GM23338 (cell line): ENCODE measurements around the gene NDUFS7.

Source experiments
- CTCF ChIP-seq, 2 experiments: fragments of 200-600 bp in 1 of 2; sonication (generic) in 1 of 2; conservative IDR thresholded peaks; 2 replicates each; pipeline versions ENCODE4 v1.5.1 to v1.6.1; 2016 to 2017; ENCODE audit warnings: antibody characterized with exemption in 2 of 2, low read depth in 2 of 2, mild to moderate bottlenecking in 2 of 2, moderate library complexity in 1 of 2
- EZH2 ChIP-seq: fragments of 200-600 bp; sonication (generic); IDR thresholded peaks from one replicate; pipeline ENCODE4 v1.8.0; 2017; ENCODE audit warnings: antibody characterized with exemption, mild to moderate bottlenecking, low read depth; ENCODE audit not compliant: unreplicated experiment
- EZH2phosphoT487 ChIP-seq: fragments of 200-600 bp; sonication (generic); IDR thresholded peaks from one replicate; pipeline ENCODE4 v1.8.1; 2018; ENCODE audit warnings: antibody characterized with exemption; ENCODE audit not compliant: unreplicated experiment
- REST ChIP-seq: IDR thresholded peaks from one replicate; pipeline ENCODE4 v1.6.1; 2018; ENCODE audit warnings: antibody characterized with exemption; ENCODE audit not compliant: unreplicated experiment
- ZNF114 ChIP-seq: fragments of 250-450 bp; sonication (Bioruptor Pico); IDR thresholded peaks from 2 replicates; pipeline ENCODE4 v1.5.0; 2020; ENCODE audit warnings: mild to moderate bottlenecking, moderate library complexity
- ZNF331 ChIP-seq: fragments of 250-450 bp; sonication (Bioruptor Pico); IDR thresholded peaks from 2 replicates; pipeline ENCODE4 v1.5.0; 2020; ENCODE audit warnings: low read depth, mild to moderate bottlenecking, moderate library complexity

GRCh38 chr19:1351381-1351851 is 32.3 kb upstream of the NDUFS7 start:
- TF ChIP-seq CTCF (conservative IDR thresholded peaks at IDR 0.05; ENCODE audit: low read depth in 2 of 2) (no peak), ZNF114 (CRISPR knock-in tag) (no peak), EZH2phosphoT487 (no peak), REST (no peak), EZH2 (no peak), ZNF331 (CRISPR knock-in tag) (no peak)
